KMS-11 (cell line): ENCODE measurements around the gene CENPX.
"Not testable (repeated sequence)": the region's sequence is repeated elsewhere in the genome, so short reads cannot be mapped to it uniquely, and the experiment has no call there.

Experiments used
- H2AFZ ChIP-seq: fragments of 200-600 bp; sonication (generic); 2 replicates; pipeline ENCODE4 v1.6.1; 2016; ENCODE audit warnings: antibody characterized with exemption, mixed run types, low read depth
- H3K27ac ChIP-seq: fragments of 200-600 bp; sonication (generic); 2 replicates; pipeline ENCODE4 v1.6.1; 2016; ENCODE audit warnings: mild to moderate bottlenecking, mixed run types
- H3K27me3 ChIP-seq: fragments of 200-600 bp; sonication (generic); 2 replicates; pipeline ENCODE4 v1.6.1; 2017; ENCODE audit warnings: mild to moderate bottlenecking, low read depth, mixed run types, moderate library complexity; ENCODE audit not compliant: insufficient read depth
- H3K36me3 ChIP-seq: fragments of 200-600 bp; sonication (generic); 2 replicates; pipeline ENCODE4 v1.6.1; 2017; ENCODE audit warnings: mild to moderate bottlenecking, mixed run types; ENCODE audit not compliant: insufficient read depth
- H3K4me1 ChIP-seq: fragments of 200-600 bp; sonication (generic); 2 replicates; pipeline ENCODE4 v1.6.1; 2016; ENCODE audit warnings: mild to moderate bottlenecking, low read depth, mixed run types; ENCODE audit not compliant: poor library complexity, severe bottlenecking
- H3K4me2 ChIP-seq: fragments of 200-600 bp; sonication (generic); 2 replicates; pipeline ENCODE4 v1.7.0; 2016; ENCODE audit warnings: mild to moderate bottlenecking, mixed run types
- H3K4me3 ChIP-seq: fragments of 200-600 bp; sonication (generic); IDR thresholded peaks from 2 replicates; pipeline ENCODE4 v1.6.1; 2017; ENCODE audit warnings: low read depth, low read length, mixed read lengths; ENCODE audit not compliant: insufficient read depth
- H3K79me2 ChIP-seq: fragments of 200-600 bp; sonication (generic); 2 replicates; pipeline ENCODE4 v1.6.1; 2016; ENCODE audit warnings: low read depth, mixed run types; ENCODE audit not compliant: insufficient read depth
- H3K9ac ChIP-seq: fragments of 200-600 bp; sonication (generic); 2 replicates; pipeline ENCODE4 v1.6.1; 2016; ENCODE audit warnings: mild to moderate bottlenecking, mixed run types
- H4K20me1 ChIP-seq: fragments of 200-600 bp; sonication (generic); 2 replicates; pipeline ENCODE4 v1.6.1; 2016; ENCODE audit warnings: mild to moderate bottlenecking, mixed run types; ENCODE audit not compliant: insufficient read depth
- TF ChIP-seq, protein P1 (sequence below): fragments of 200-600 bp; sonication (generic); conservative IDR thresholded peaks from 2 replicates; pipeline ENCODE4 v1.6.1; 2017; ENCODE audit warnings: low read depth, mild to moderate bottlenecking, antibody characterized with exemption, low read length, moderate library complexity, mixed read lengths

The CENPX gene

GRCh38 chr17:81986606-81987005 lies 36.1 kb downstream of the CENPX start:
- Histone ChIP-seq H3K36me3 (no peaks in the 10 kb centered on the region), H2AFZ (no peak overlapping the region), H3K4me1 (peaks cover under 1% of the 10 kb centered on the region), H3K79me2 (no peaks in the 10 kb centered on the region), H3K27ac (no peak overlapping the region), H3K4me2 (no peak overlapping the region), H4K20me1 (no peaks in the 10 kb centered on the region), H3K27me3 (no peaks in the 10 kb centered on the region), H3K9ac (no peak overlapping the region), H3K4me3 (no peak overlapping the region)
- TF ChIP-seq, protein P1, sequence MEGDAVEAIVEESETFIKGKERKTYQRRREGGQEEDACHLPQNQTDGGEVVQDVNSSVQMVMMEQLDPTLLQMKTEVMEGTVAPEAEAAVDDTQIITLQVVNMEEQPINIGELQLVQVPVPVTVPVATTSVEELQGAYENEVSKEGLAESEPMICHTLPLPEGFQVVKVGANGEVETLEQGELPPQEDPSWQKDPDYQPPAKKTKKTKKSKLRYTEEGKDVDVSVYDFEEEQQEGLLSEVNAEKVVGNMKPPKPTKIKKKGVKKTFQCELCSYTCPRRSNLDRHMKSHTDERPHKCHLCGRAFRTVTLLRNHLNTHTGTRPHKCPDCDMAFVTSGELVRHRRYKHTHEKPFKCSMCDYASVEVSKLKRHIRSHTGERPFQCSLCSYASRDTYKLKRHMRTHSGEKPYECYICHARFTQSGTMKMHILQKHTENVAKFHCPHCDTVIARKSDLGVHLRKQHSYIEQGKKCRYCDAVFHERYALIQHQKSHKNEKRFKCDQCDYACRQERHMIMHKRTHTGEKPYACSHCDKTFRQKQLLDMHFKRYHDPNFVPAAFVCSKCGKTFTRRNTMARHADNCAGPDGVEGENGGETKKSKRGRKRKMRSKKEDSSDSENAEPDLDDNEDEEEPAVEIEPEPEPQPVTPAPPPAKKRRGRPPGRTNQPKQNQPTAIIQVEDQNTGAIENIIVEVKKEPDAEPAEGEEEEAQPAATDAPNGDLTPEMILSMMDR, result no peak

DNA sequence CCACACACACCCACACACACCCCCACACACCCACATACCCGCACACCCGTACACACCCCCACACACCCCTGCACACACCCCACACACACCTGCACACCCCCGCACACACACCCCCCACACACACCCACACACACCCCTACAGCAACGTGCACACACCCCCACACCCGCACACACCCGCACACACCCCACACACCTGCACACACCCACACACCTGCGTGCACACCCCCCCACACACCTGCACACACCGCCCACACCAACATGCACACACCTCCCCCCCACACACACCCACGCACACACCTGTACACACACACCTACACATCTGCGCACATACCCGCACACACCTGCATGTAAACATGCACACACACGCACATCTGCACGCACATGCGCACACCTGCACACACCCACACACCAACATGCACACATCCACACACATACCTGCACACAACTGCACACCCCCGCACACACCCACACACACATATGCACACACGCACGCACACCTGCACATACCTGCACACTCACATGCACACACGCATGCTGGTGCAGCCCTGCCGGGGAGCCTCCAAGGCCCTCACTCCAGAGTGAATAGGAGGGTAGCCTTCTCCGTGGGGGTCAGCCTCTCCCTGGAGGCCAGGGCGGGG lies 37.8 kb downstream of the CENPX start:
- Histone ChIP-seq H2AFZ (no peak overlapping the region), H3K27ac (no peak overlapping the region), H3K4me3 (no peak overlapping the region), H3K4me2 (no peak overlapping the region), H3K9ac (no peak overlapping the region), H3K27me3 (no peaks in the 10 kb centered on the region), H4K20me1 (no peaks in the 10 kb centered on the region), H3K36me3 (no peaks in the 10 kb centered on the region), H3K79me2 (no peaks in the 10 kb centered on the region), H3K4me1 (peaks cover 18% of the 10 kb centered on the region)
- TF ChIP-seq, protein P1, result no peak

- H2AFZ ChIP-seq, result no peak overlapping the region
- no peaks in the 10 kb centered on the region for H3K79me2 ChIP-seq
- H3K27ac ChIP-seq, result no peak overlapping the region
- no peaks in the 10 kb centered on the region for H4K20me1 ChIP-seq
- peaks cover 29% of the 10 kb centered on the region for H3K4me1 ChIP-seq
- TF ChIP-seq, protein P1, result no peak
- H3K36me3 ChIP-seq, result no peaks in the 10 kb centered on the region
- H3K4me3 ChIP-seq, result no peak overlapping the region
- no peak overlapping the region for H3K4me2 ChIP-seq
- no peak overlapping the region for H3K9ac ChIP-seq
- H3K27me3 ChIP-seq, result no peaks in the 10 kb centered on the region
Observed at GRCh38 chr17:81983639-81984373, 38.9 kb downstream of the CENPX start.

GRCh38 chr17:81983011-81983638 lies 39.6 kb downstream of the CENPX start:
- no peak overlapping the region for H3K27ac ChIP-seq
- no peaks in the 10 kb centered on the region for H4K20me1 ChIP-seq

DNA sequence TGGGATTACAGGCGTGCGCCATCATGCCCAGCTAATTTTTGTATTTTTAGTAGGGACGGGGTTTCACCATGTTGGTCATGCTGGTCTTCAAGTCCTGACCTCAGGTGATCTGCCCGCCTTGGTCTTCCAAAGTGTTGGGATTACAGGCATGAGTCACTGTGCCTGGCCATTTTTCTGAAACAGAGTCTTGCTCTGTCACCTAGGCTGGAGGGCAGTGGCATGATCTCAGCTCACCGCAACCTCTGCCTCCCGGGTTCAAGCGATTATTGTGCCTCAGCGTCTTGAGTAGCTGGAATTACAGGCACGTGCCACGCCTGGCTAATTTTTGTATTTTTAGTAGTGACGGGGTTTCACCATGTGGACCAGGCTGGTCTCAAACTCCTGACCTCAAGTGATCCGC lies 41.2 kb downstream of the CENPX start:
- not testable (repeated sequence) for H3K4me3 ChIP-seq, H3K9ac ChIP-seq, H3K36me3 ChIP-seq, H2AFZ ChIP-seq, H3K27me3 ChIP-seq, H3K27ac ChIP-seq, H4K20me1 ChIP-seq, H3K79me2 ChIP-seq, H3K4me2 ChIP-seq
- peaks cover 42% of the 10 kb centered on the region for H3K4me1 ChIP-seq

More at GRCh38 chr17:81983011-81983638, 39.6 kb downstream of the CENPX start:
- Histone ChIP-seq H3K79me2 (no peaks in the 10 kb centered on the region), H3K36me3 (no peaks in the 10 kb centered on the region), H2AFZ (no peak overlapping the region), H3K4me2 (no peak overlapping the region), H3K9ac (no peak overlapping the region), H3K27me3 (no peaks in the 10 kb centered on the region), H3K4me1 (peaks cover 36% of the 10 kb centered on the region), H3K4me3 (no peak overlapping the region)
- TF ChIP-seq, protein P1, result no peak
